Spinal cord (tissue), 10 donors: ENCODE measurements around the gene IL27RA. TPM values are rescaled to one million over a fixed set of nuclear protein-coding genes. Genes with fewer than 3 reads are reported as not detected.

Experiments used
- DNase-seq, 6 donors: peaks; one replicate each; pipeline versions ENCODE4 v3.0.0 to v3.0.0-alpha.2; 2013 to 2015; ENCODE audit warnings: low spot score in 6 of 6, low read depth in 4 of 6
- H3K27ac ChIP-seq: one replicate; pipeline ENCODE4 v1.5.1; 2013; ENCODE audit warnings: low read depth, low read length, control low read depth
- H3K27me3 ChIP-seq: one replicate; pipeline ENCODE4 v1.6.1; 2013; ENCODE audit warnings: low read length; ENCODE audit not compliant: control insufficient read depth, insufficient read depth
- H3K36me3 ChIP-seq: one replicate; pipeline ENCODE4 v1.6.1; 2013; ENCODE audit warnings: low read length; ENCODE audit not compliant: control insufficient read depth, insufficient read depth
- H3K4me1 ChIP-seq: one replicate; pipeline ENCODE4 v1.6.1; 2013; ENCODE audit warnings: low read length; ENCODE audit not compliant: control insufficient read depth, insufficient read depth
- H3K4me3 ChIP-seq: one replicate; pipeline ENCODE4 v1.5.1; 2013; ENCODE audit warnings: low read depth, low read length, control low read depth
- H3K9me3 ChIP-seq: one replicate; pipeline ENCODE4 v1.6.1; 2013; ENCODE audit warnings: low read length; ENCODE audit not compliant: control insufficient read depth, insufficient read depth
- WGBS: methylation state at CpG from one replicate; pipeline ENCODE4 v1.1.5; 2013; ENCODE audit warnings: missing lambda C conversion rate; ENCODE audit not compliant: insufficient coverage; 5-methylcytosine and 5-hydroxymethylcytosine counted together
- polyA plus RNA-seq, 2 donors: library from polyadenylated mRNA; unstranded; fragments of 120-200 nt; gene quantifications; one replicate each; pipeline ENCODE4 v1.2.1, GENCODE V29; 2013; ENCODE audit not compliant: insufficient read length in 2 of 2
- total RNA-seq, 2 donors: library from RNA; depleted of rRNA in 1 of 2; stranded (reverse); fragments of 120-200 nt in 1 of 2; fragments of >200 nt in 1 of 2; gene quantifications; one replicate each; pipeline versions ENCODE4 v1.2.3 to v1.2.4, GENCODE V29; 2013 to 2014
- donor health status: healthy.

Gene IL27RA
- total and polyA plus RNA-seq, 4 donors = 4.1 to 5.7 (median 5.2) TPM

- H3K27ac ChIP-seq = no peak overlapping the region
- H3K9me3 ChIP-seq = no peaks in the 10 kb centered on the region
- WGBS = 89% methylated on average over 3 of the region's 3 CpGs
- peaks cover 24% of the 10 kb centered on the region for H3K4me1 ChIP-seq
- H3K27me3 ChIP-seq = peaks cover 21% of the 10 kb centered on the region
- no peak overlapping the region for H3K4me3 ChIP-seq
- no peak for DNase-seq
- peaks cover 24% of the 10 kb centered on the region for H3K36me3 ChIP-seq
These were observed 23.8 kb downstream of the IL27RA start for GRCh38 chr19:14055396-14055795.

DNA sequence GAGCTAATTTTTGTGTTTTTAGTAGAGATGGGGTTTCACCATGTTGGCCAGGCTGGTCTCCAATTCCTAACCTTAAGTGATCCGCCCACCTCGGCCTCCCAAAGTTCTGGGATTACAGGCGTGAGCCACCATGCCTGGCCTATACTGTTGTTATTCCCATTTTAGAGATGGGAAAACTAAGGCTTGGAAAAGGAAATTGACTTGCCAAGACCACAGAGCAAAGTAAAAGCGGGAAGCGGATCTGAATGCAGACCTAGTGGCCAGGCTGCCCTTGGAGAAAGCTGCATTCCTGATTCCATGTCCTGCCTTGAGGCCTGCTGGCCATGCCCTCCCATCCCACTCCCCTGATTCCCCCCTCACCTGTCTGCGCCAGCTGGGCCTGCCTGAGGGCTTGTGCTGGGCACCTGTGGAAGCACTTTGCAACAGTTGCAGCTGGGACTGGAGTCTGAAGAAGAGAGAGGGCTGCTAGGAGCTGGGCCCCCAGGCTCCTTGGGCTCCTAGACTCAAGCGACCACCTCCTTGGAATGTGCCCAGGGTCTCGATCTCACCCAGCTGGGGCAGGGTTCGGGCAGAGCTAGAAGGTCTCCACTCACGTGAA is 24.6 kb downstream of the IL27RA start:
- no peak for DNase-seq
- peaks cover 20% of the 10 kb centered on the region for H3K36me3 ChIP-seq
- WGBS = 89% methylated on average over 8 of the region's 10 CpGs
- H3K27ac ChIP-seq = no peak overlapping the region
- H3K27me3 ChIP-seq = peaks cover 21% of the 10 kb centered on the region
- H3K4me3 ChIP-seq = no peak overlapping the region
- H3K4me1 ChIP-seq = peaks cover 24% of the 10 kb centered on the region
- H3K9me3 ChIP-seq = no peaks in the 10 kb centered on the region

DNA sequence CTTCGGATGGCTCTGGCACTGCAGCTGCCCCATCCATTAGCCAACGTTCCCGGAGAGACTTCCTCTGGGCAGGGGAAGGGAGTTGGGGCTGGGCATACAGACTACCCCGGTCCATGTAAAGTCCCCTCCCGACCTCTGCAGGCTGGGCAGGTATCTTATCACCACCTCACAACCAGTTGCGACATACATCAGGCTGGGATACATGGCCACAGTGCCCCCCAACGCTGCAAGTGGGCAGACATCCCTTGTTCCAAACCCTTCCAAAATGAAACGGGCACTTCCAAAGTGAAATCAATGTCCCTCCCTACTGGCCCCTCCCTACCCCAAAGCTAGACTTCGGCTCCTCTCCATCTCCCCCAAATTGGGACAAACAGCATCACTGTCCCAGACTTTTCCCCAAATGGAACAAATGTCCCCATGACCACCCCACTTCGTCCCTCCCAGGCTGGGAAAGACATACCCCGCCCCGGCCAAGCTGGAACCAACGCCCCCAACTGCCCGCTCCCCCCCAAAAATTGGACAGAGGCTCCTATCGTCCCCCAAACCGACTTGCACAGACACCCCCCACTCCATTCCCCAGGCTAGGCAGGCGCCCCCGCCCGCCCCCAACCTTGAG is 25.3 kb downstream of the IL27RA start:
- Histone ChIP-seq H3K4me3 (no peak overlapping the region), H3K4me1 (peaks cover 24% of the 10 kb centered on the region), H3K27ac (no peak overlapping the region), H3K36me3 (peaks cover 17% of the 10 kb centered on the region), H3K9me3 (no peaks in the 10 kb centered on the region), H3K27me3 (peaks cover 21% of the 10 kb centered on the region)
- DNase-seq = no peak
- WGBS = 38% methylated on average over 8 of the region's 19 CpGs

DNA sequence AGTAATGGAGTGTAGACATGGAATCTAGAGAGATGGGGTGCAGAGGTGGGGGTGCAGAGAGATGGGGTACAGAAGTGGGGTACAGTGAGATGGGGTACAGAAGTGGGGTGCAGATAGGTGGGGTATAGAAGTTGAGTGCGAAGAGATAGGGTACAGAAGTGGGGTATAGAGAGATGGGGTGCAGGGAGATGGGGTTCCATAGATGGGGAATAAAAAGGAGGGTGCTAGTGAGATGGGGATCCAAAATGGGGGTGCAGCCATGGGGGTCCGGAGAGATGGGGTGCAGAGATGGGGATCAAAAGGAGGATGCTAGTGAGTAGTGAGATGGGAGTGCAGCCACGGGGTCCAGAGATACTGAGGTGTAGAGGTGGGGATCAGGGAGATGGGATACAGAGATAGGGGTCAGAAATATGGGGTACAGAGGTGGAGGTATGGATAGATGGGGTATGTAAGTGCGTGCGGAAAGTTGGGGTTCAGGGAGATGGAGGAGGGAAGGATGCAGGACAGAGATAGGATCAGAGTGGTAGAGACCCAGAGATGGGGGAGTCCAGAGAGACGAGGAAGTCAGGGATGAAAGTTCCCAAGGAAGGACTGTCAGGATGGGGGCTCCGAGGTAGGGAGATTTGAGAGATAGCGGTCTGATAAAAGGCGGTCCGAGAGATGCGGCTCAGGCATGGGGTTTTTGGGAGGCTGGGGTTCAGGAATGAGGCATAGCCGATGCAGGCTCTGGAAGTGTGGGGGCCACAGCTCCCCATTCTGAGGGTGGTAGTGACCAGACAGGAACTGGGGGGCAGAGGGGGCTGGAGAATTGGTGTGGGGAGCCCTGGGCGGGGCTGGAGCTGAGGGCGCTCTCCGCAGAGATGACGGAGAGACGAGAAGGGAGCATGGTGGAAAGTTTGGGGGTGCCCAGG is 26.9 kb downstream of the IL27RA start:
- WGBS = 24% methylated on average over 17 of the region's 17 CpGs
- Histone ChIP-seq H3K4me1 (peaks cover 24% of the 10 kb centered on the region), H3K27me3 (peaks cover 21% of the 10 kb centered on the region), H3K27ac (no peak overlapping the region), H3K9me3 (no peaks in the 10 kb centered on the region), H3K4me3 (no peak overlapping the region), H3K36me3 (peaks cover 7% of the 10 kb centered on the region)
- no peak for DNase-seq

GRCh38 chr19:14059093-14059480 is 27.5 kb downstream of the IL27RA start:
- Histone ChIP-seq H3K9me3 (no peaks in the 10 kb centered on the region), H3K27ac (no peak overlapping the region), H3K4me1 (peaks cover 24% of the 10 kb centered on the region), H3K36me3 (peaks cover 3% of the 10 kb centered on the region), H3K27me3 (peaks cover 21% of the 10 kb centered on the region), H3K4me3 (no peak overlapping the region)
- WGBS = 3% methylated on average over 10 of the region's 15 CpGs
- DNase-seq = no peak

GRCh38 chr19:14059652-14060155 is 28.1 kb downstream of the IL27RA start:
- Histone ChIP-seq H3K36me3 (no peaks in the 10 kb centered on the region), H3K27me3 (peaks cover 21% of the 10 kb centered on the region), H3K27ac (no peak overlapping the region), H3K4me1 (peaks cover 24% of the 10 kb centered on the region), H3K9me3 (no peaks in the 10 kb centered on the region), H3K4me3 (no peak overlapping the region)
- 67% methylated on average over 5 of the region's 8 CpGs for WGBS
- no peak for DNase-seq

GRCh38 chr19:14061081-14061749 is 29.7 kb downstream of the IL27RA start:
- no peak for DNase-seq
- no peaks in the 10 kb centered on the region for H3K9me3 ChIP-seq
- H3K36me3 ChIP-seq = no peaks in the 10 kb centered on the region
- H3K27me3 ChIP-seq = peaks cover 21% of the 10 kb centered on the region
- 40% methylated on average over 3 of the region's 9 CpGs for WGBS
- no peak overlapping the region for H3K4me3 ChIP-seq
- peaks cover 24% of the 10 kb centered on the region for H3K4me1 ChIP-seq
- H3K27ac ChIP-seq = no peak overlapping the region

DNA sequence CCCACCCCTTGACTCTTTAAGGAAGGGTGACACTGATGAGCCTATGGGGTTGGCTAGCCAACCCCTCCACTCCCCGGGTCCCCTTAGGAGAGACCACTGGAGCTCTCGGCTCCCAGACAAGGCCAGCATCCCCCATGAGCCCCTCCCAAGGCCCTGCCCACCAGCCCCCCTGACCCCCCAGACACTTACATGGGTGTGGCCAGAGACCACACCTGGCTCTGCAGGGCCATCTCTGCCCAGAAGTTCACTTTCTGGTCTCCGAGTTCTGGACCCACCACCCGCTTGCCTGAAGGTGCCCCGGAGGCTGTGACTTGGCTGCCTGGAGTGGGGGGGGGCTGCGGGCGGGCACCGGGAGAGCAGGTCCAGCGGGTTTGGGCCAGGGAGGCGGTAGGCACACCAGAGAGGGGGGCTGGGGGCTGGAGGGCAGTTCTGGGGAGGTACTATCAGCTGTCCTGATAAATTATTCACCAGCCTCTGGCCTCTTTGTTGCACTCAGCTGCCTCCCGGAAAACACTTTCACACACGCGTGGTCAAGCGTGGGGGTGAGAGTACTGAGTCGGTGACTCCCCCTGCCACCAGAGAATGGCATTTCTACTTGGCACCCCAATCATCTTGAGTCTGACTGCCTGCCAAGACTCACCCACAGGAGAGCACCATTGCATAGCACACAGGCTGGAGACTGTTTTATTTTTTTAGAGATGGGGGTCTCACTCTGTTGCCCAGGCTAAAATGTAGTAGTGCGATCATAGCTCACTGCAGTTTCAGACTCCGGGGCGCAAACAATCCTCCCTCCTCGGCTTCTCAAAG is 30.4 kb downstream of the IL27RA start, which contains the start of gene PALM3:
Gene PALM3, minus strand, starts transcription at position 326 of the 807 bp plus-strand sequence. Its CDS starts 96 bp downstream, at position 230.
- no peak for DNase-seq
- H3K4me3 ChIP-seq = no peak within 1 kb of the TSS
- H3K27me3 ChIP-seq = peaks cover 21% of the 10 kb centered on the region
- WGBS = 44% methylated on average over 13 of the region's 19 CpGs
- H3K9me3 ChIP-seq = no peaks in the 10 kb centered on the region
- no peak within 1 kb of the TSS for H3K27ac ChIP-seq
- H3K36me3 ChIP-seq = no peaks in the 10 kb centered on the region
- peaks cover 19% of the 10 kb centered on the region for H3K4me1 ChIP-seq

- no peaks in the 10 kb centered on the region for H3K36me3 ChIP-seq
- peaks cover 17% of the 10 kb centered on the region for H3K4me1 ChIP-seq
- WGBS = 88% methylated on average over 5 of the region's 5 CpGs
- H3K27me3 ChIP-seq = peaks cover 21% of the 10 kb centered on the region
- H3K27ac ChIP-seq = no peak overlapping the region
- no peaks in the 10 kb centered on the region for H3K9me3 ChIP-seq
- no peak for DNase-seq
- H3K4me3 ChIP-seq = no peak overlapping the region
These were observed 30.9 kb downstream of the IL27RA start for GRCh38 chr19:14062558-14062855.
